GM19463 (cell line): Measurements from ENCODE around the gene IL34.
"Not testable (repeated sequence)": the region's sequence is repeated elsewhere in the genome, so short reads cannot be mapped to it uniquely, and the experiment has no call there.

Experiments
- ATAC-seq: cut with Tn5 transposase; IDR thresholded peaks from one replicate; pipeline ENCODE4 v1.9.1; 2021; ENCODE audit warnings: mild to moderate bottlenecking, moderate library complexity; ENCODE audit not compliant: unreplicated experiment

IL34 gene

DNA sequence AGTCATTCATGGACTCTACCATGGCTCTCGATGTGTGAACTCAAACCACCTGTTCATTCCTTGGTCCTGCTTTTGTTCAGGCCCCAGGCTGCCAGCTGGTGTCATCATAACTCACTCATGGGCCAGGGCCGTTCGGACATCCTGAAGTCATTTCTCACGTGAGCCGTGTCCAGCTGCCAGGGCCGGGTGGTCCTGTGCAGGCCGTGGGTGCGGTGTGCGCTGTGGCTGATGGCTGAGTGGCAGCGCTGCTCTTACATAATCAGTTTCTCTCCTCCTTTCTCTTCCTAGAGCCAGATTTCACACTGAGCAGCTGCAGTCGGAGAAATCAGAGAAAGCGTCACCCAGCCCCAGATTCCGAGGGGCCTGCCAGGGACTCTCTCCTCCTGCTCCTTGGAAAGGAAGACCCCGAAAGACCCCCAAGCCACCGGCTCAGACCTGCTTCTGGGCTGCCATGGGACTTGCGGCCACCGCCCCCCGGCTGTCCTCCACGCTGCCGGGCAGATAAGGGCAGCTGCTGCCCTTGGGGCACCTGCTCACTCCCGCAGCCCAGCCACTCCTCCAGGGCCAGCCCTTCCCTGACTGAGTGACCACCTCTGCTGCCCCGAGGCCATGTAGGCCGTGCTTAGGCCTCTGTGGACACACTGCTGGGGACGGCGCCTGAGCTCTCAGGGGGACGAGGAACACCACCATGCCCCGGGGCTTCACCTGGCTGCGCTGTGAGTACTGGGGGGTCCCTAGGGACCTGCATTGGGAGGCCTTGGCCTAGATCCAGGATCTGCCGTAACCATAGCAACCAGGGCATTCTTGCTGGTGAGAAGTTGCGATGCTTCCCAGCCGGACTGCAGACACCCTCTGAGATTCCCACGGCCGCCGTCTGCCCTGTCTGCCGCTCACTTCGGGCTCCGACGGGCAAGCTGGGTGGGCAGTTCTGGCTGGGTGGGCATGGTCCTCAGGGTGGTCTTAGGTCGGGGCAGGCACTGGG lies at the start of gene IL34:
TSS of gene IL34 (plus strand) at position 300 of the 982 bp plus-strand sequence. CDS start at position 689, 389 bp downstream.
- ATAC-seq, result no peak

DNA sequence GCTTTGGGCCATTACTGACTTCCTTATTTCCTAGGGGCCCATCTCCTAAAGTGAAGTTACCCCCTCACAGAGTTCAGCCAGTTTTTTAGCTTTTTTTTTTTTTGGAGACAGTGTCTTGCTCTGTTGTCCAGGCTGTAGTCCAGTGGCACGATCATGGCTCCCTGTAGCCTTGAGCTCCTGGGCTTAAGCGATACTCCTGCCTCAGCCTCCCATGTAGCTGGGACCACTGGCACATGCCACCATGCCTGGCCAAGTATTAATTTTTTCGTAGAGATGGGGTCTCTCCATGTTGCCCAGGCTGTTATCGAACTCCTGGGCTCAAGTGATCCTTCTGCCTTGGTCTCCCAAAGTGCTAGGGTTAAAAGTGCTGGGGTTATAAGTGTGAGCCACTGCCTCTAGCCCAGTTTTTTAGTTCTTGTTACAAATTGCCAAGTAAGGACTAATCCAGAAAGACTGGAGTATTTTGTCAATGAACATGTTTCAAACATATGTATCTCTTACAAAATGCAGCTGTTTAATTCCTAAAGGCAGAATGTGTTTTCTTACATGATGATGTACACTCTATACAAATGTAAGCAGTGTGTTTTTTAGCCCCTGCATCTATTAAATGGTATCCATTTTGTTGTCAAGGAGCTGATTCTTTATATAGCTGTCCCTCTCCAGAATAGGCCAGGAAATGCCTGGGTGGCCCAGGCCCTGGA lies 49.1 kb upstream of the IL34 start:
- ATAC-seq, result no peak

- ATAC-seq, result no peak
Observed at GRCh38 chr16:70598937-70599503, 47.3 kb upstream of the IL34 start.

- ATAC-seq, result no peak
Observed at GRCh38 chr16:70600730-70601129, 45.6 kb upstream of the IL34 start.

DNA sequence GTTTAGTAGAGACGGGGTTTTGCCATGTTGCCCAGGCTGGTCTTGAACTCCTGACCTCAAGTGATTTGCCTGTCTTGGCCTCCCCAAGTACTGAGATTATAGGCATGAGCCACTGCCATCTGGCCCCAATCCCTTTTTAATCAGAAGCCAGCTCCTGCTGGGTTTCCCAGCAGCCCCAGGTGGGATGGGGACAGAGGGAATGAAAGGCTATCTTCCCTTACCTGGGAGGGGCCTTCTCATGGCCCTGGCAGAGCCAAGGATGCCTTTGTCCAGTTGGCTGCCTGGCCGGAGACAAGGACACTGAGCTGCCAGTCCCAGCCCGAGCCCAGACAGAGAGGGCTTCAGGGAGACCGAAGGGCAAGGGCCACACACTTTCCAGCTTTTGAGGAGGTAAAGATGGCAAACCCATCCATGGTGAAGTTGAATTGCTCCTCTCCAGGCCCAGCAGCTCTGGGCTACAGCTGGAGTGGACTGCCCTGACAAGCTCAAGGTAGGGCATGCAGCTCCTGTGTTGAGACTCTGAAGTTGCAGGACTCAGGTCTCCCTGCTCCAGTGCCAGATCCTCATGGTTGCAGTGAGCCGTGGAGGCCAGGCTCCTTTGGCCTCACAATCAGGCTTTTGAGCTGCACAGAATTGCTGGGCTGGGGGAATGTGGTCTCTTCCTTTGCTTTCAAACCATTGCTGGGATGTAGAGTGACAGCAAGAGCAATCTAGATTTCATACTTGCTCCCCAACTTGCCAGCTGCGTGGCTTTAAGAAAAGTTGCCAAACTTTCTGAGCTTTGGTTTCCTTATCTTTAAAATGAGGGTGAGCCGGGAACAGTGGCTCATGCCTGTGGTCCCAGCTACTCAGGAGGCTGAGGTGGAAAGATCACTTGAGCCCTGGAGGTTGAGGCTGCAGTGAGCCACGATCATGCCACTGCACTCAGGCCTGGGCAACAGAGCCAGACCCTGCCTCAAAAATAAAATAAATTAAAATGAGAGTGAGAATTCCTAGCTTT lies 44.5 kb upstream of the IL34 start:
- ATAC-seq, result no peak

DNA sequence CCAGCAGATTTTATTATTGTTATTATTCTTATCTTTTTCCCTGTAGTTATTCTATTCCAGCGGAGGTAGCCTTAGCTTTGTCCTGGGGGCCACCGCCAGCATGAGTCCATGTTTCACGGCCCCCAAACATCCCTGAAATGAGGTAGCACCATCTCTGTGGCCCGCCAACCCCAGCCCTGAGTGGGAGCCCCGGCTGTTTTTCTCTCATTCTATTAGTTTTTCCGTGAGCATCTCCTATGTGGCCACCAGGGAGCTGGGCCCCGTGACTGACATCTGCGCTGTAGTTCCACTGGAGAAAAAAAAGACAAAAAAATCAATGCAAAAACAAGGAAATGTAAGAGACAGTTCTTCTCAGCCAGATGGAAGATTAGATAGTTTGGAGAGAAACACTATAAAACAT lies 43.5 kb upstream of the IL34 start:
- no peak for ATAC-seq

DNA sequence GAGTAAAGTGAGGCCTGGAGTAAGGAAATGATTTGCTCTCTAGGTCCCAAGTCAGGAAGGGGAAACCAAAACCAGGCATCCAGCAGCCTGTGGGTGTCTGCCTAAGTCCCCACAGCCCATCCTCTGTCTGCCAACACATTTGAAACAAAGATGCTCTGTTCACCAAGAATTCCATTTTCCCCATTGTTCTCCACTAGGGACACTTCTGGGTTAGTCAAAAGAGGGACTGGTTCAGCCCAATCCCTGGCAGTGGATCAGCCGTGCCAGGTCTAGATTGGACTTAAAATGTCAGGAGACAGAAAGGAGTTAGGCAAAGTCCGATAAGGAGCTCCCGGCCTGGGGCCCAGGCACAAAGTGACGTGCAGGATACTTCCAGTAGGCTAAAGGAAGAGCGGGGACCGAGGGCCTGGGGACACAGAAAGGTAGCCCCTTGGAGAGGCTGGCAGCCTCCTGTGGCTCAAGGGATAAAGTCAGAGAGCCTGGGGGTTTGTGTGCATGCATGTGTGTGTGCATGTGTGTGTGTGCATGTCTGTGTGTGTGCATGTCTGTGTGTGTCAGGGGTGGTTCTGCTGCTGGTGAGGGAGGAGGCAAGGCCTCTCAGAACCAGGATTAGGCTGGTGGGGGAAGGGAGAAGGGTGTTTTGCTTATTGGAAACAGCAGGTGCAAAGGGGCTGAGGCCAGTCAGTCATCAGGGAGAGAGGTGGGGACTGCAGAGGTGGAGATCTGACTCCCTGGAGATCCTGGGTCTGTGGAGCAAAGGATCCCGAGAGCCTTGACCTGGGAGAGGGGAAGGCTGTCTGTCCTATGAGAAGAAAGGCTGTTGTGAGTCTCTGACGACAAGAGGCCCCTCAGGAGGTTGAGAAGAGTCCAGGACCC lies 41.7 kb upstream of the IL34 start:
- ATAC-seq, result no peak

DNA sequence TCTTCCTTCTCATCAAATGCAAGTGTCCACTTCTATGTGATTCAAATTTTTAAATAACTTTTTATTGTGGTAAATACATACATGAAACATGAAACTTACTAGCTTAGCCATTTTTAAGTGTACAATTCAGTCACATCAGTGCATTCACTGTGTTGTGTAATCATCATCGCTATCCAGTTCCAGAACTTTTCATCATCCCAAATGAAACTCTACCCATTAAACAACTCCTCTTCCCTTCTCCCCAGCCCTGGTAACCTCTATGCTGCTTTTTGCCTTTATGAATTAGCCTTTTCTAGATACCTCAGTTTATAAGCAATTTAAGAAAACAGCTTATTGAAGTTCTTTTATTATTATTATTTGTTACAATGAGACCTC lies 41.1 kb upstream of the IL34 start:
- ATAC-seq, result no peak

GRCh38 chr16:70608521-70608920 lies 37.8 kb upstream of the IL34 start:
- ATAC-seq, result no peak

DNA sequence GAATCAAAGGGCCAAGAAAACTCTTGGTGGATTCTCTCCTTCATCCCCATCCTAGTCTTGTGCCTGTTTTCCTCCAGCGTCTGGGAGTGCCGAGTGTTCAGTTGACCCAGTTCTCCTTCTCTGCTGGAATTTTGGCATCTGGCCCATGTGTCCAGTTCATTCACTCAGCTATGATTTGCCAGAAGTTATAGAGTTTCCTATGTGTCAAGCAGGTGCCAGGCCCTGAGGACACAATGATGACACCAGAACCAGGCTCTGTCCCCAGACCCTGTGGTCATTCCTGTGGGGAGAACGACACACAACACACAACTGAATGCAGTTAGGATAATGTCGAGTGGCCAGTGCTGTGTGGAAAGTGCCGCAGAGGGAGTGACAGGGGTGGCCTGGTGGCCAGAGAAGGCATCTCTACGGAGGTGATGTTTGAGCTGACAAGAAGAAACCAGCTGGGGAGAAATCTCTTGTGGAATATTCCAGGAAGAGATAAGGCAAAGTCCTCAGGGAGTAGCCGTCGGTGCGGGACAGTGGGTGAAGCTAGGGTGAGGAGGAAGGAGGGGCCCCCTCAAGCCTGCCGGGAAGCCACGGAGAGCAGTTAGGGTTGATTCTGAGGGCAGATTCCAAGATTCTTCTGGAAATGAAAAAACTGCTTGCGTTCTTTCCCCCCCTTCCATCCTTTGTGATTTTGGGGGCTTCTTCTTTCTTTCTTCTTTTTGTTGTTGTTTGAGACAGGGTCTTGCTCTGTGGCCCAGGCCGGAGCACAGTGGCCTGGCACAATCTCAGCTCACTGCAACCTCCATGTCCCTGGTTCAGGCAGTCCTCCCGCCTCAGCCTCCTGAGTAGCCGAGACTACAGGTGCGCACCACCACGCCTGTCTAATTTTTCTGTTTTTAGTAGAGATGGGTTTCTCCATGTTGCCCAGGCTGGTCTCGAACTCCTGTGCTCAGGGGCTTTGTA lies 35.8 kb upstream of the IL34 start:
- ATAC-seq, result no peak

- ATAC-seq, result no peak
Observed at GRCh38 chr16:70611224-70611598, 35.1 kb upstream of the IL34 start.

GRCh38 chr16:70611785-70612303 lies 34.5 kb upstream of the IL34 start:
- no peak for ATAC-seq

DNA sequence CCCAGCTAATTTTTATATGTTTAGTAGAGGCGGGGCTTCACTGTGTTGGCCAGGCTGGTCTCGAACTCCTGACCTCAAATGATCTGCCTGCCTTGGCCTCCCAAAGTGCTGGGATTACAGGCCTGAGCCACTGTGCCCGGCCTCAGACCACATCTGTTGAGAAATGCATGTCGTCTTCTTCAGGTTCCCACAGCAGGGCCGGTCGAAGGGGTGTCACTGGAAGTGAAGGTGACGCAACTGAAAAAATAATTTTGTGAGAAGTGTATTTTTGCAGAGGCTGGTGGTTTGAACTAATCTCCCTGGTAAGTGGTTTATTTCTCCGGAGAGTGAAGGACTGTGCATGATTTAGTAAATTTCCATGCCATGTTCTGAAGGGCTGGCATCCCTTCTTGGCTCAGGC lies 33.4 kb upstream of the IL34 start:
- ATAC-seq, result no peak

GRCh38 chr16:70614208-70614951 lies 32.0 kb upstream of the IL34 start:
- ATAC-seq, result no peak

GRCh38 chr16:70615945-70616344 lies 30.4 kb upstream of the IL34 start:
- ATAC-seq, result no peak

DNA sequence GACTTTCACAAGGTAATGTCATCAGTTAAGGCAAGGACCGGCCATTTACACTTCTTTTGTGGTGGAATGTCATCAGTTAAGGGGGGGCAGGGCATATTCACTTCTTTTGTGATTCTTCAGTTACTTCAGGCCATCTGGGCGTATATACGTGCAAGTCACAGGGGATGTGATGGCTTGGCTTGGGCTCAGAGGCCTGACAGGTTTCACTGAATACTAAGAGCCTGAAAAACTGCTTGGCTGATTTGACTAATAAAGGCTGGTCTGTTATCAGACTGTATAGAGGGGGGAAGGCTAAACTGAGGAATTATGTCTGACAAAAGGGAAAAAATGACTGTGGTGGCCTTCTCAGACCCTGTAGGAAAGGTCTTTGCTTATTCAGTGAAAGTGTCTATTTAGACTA lies 24.5 kb upstream of the IL34 start:
- ATAC-seq, result not testable (repeated sequence)

DNA sequence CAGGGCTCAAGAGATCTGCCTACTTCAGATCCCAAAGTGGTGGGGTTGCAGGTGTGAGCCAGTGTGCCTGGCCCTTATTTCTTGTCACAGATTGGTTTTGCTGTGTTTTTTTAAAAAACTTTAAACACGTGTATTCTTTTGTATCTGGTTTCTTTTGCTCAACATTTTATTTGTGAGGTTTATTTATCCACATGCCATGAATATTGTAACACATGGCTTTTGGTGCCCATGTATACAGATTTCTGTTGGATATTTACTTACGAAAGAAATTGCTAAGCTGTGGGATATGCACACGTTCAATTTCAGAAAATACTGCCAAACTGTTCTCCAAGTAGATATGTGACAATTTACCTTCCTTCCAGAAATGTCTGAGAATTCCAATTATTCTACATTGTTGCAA lies 18.7 kb upstream of the IL34 start:
- ATAC-seq, result no peak
